Astrocyte of the spinal cord (primary cell): Measurements from ENCODE around the gene DNAJA3.

Source experiments
- DNase-seq: peaks from one replicate; pipeline ENCODE4 v3.0.0; 2011; ENCODE audit warnings: low read depth, low spot score
- H3K4me3 ChIP-seq: 2 replicates; pipeline ENCODE4 v1.5.1; 2011; ENCODE audit warnings: low read depth, mild to moderate bottlenecking, low read length, moderate library complexity
- CTCF ChIP-seq: IDR thresholded peaks from 2 replicates; pipeline ENCODE4 v1.5.1; 2012; ENCODE audit warnings: low read depth, mild to moderate bottlenecking, low read length, inconsistent platforms
- in situ Hi-C: cut with HindIII; loops from 2 replicates; pipeline ENCODE4 v1.10.0; 2017; ENCODE audit warnings: low sequenced_read_pairs

The DNAJA3 gene

GRCh38 chr16:4403133-4403949 is 22.3 kb upstream of the DNAJA3 start:
- TF ChIP-seq CTCF: no peak
- in situ Hi-C loops: no loop called here
- no peak for DNase-seq
- H3K4me3 ChIP-seq: no peak overlapping the region

- TF ChIP-seq CTCF: peak; percentile 80
- in situ Hi-C loops: no loop called here
- no peak for DNase-seq
- H3K4me3 ChIP-seq: no peak overlapping the region
Measured at GRCh38 chr16:4404247-4404966, 21.3 kb upstream of the DNAJA3 start.

DNA sequence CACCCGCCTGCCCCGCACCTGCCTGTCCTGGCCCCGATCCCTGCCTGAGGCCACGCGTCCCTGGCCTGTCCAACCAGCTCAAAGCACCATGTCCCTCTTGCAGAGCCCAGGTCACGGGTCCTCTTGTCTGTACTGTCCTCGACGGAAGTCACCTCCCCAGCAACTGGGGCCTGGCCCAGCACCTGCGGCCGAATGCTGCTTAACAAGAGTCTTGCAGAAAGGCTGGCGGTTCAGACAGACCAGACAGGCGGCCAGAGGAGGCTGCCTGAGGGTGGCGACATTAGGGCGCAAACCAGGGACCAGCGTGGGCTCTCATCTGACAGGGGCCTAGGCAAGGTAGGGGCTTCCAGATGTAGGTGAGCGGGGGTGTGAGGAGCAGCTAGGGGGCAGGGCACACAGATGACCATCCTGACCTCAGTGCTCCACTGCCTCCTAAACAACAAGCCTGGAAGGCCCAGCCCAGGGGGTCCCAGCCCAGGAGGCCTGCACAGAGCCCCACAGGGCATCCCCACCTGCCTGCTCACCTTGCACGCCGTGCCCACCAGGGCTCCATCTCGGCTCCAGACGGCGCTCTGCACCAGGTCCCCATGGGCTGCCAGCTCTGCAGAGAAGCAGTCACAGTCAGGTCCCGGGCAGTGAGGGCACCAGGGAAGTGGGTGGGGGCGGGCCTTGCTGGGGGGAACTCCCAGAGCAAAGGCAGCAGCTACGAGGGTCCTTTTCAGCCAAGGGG is 20.5 kb upstream of the DNAJA3 start:
- in situ Hi-C loops: no loop called here
- no peak overlapping the region for H3K4me3 ChIP-seq
- no peak for TF ChIP-seq CTCF
- DNase-seq: no peak

DNA sequence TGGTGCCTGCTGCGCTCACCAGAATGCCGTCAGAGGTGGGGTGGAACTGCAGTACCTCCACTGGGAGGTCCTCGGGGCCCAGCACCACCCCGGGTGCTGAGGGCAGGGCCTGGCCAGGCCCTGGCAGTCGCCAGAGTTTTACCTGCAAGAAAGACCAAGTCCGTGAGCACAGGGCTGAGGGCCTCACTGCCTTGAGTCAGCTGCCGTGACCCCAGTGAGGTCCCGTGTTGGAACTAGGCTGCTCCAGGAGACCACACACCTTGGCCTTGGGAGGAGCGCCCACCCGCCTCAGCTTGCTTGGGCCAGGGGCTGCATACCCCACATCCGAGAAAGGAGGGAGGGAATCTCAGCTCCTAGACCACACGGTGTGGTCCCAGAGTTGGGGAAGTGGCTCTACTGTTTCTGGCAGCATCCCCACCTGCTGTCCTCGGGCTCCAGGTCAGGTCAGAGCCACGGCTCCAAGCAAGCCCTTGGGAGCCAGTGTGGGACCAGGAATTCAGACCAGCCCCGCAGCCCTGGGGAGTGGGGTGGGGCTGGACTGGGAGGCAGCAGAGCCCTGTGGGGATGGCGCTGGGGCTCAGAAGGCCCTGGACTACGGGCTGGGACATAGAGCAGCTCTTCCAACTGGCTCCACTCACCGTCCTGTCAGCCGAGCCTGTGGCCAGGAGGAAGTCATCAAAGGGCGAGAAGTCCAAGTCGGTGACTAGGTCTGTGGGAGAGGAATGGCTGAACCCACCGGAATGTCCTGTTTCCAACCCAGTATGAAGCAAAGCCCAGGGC is 17.9 kb upstream of the DNAJA3 start:
- in situ Hi-C loops: no loop called here

DNA sequence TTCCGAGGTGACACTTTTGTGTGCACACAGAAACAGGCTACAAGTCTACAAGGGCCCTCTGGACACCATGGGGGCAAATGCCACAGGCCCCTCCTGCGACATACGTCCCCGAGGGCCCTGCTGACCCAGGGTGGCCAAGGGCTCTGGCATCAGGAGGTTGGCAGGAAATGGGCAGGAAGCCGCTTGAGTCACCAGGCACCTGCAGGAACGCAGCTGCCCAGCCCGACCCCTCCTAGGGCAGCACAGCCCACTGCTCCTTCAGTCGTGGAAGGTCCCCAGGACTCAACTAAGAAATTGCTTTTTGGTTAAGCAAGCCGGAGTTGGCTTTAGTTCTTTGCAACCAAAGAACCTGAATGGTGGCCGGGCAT is 17.4 kb upstream of the DNAJA3 start:
- in situ Hi-C loops: no loop called here
- no peak for DNase-seq
- no peak for TF ChIP-seq CTCF
- no peak overlapping the region for H3K4me3 ChIP-seq

More for the DNA sequence above, 17.9 kb upstream of the DNAJA3 start:
- TF ChIP-seq CTCF: no peak
- no peak for DNase-seq
- no peak overlapping the region for H3K4me3 ChIP-seq
